ENCODE results near the gene KIAA1671. TPM values are rescaled to one million over a fixed set of nuclear protein-coding genes. Genes with fewer than 3 reads are reported as not detected.

The KIAA1671 gene
- total RNA-seq, 3 donors from 2014 or later, result 9.8 to 62.8 (median 36.4) TPM

DNA sequence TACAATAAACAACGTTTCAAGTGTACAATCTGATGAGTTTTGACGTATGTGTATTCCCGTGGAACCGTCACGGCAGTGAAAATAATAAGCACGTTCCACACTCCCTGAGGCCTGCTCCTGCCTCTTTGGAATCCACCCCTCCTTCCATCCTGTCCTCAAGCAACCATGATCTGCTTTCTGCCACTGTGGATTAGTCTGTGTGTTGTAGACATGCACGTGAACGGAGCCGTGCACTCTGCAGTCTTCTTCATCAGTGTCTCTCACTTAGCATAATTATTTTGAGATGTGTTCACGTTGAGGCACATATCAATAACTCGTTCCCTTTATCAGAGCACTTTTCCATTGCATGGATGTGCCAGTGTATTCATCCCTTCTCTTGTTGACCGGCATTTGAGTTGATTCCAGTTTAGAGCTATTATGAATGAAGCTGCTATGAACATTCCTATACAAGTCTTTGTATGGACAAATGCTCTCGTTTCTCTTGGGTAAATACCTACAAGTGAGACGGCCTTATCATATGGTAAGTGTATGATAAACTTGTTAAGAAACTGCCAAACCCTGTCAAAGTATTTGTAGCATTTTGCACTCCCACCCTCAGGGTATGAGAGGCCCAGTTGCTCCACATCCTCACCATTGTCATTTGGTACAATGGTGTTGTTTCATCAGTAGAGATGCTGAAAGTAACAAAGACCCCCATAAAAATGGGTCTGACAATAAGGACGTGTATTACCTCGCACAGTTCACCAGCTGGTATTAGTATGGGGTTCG lies 144.3 kb downstream of the KIAA1671 start:
- H3K9me3 ChIP-seq, result no peaks in the 10 kb centered on the region
- intact Hi-C loops (cut with DNase I; ENCODE audit: low total_unique reads), result no loop called here
- no peak overlapping the region for H3K4me3 ChIP-seq
- no peaks in the 10 kb centered on the region for H3K36me3 ChIP-seq
- no peak for DNase-seq (ENCODE audit: low spot score in 2 of 2)
- no peaks in the 10 kb centered on the region for H3K27me3 ChIP-seq
- TF ChIP-seq POLR2A (IDR thresholded peaks at IDR 0.05) (no peak), POLR2AphosphoS5 (IDR thresholded peaks at IDR 0.05) (no peak)
- TF ChIP-seq, protein P1, sequence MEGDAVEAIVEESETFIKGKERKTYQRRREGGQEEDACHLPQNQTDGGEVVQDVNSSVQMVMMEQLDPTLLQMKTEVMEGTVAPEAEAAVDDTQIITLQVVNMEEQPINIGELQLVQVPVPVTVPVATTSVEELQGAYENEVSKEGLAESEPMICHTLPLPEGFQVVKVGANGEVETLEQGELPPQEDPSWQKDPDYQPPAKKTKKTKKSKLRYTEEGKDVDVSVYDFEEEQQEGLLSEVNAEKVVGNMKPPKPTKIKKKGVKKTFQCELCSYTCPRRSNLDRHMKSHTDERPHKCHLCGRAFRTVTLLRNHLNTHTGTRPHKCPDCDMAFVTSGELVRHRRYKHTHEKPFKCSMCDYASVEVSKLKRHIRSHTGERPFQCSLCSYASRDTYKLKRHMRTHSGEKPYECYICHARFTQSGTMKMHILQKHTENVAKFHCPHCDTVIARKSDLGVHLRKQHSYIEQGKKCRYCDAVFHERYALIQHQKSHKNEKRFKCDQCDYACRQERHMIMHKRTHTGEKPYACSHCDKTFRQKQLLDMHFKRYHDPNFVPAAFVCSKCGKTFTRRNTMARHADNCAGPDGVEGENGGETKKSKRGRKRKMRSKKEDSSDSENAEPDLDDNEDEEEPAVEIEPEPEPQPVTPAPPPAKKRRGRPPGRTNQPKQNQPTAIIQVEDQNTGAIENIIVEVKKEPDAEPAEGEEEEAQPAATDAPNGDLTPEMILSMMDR (IDR thresholded peaks at IDR 0.05), result no peak
- no peaks in the 10 kb centered on the region for H3K4me1 ChIP-seq
- no peak overlapping the region for H3K27ac ChIP-seq

DNA sequence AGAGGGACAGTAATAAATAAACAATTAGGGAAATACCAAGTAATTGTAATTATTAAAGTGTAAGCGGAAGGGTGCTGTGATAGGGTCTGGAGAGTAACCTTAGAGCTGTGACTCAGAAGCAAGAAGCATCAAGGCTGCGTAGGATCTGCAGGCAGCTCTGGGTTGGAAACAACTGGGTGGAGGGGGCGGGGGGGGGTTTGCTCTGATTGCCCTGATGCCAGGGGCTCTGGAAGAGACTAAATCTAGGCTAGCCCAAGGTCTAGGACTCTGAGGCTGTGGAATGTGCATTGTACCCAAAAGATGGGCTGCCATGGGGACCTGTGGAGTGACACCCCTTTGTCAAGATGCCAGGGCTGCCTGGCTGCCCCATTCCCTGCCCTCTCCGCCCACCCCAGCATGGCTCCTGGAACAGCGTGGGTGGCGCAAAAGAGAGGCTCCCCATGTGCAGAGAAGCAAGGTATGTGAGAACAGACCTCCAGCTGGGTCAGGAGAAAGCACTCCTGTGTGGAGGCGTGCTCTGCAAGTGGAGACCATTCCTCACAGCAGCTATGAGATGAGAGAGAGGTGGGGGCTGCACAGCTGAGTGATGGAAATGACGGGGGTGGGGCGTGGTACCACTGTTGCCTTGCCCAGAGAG lies 146.0 kb downstream of the KIAA1671 start:
- DNase-seq (ENCODE audit: low spot score in 2 of 2), result no peak
- no peak overlapping the region for H3K27ac ChIP-seq

DNA sequence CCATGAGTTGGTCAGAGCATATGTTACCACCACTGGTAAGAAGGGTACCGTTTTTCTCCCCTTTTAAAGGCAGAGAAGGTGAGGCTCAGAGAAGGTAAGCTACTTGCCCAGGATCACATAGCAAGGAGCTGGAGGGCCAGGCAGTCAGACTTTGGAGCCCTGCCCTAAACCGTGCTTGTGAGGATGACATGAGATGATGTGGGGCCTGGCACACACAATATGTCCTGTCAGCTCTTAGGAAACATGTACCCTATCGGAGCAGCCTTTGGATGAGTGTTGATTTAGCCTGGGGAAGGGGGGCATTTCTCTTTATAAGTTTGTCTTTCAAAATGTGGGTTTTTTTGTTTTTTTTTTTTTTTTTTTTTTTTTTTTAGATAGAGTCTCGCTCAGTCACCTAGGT lies 146.7 kb downstream of the KIAA1671 start:
- Histone ChIP-seq H3K4me1 (no peaks in the 10 kb centered on the region), H3K4me3 (no peak overlapping the region), H3K9me3 (no peaks in the 10 kb centered on the region), H3K27ac (no peak overlapping the region), H3K36me3 (no peaks in the 10 kb centered on the region), H3K27me3 (no peaks in the 10 kb centered on the region)
- TF ChIP-seq POLR2A (IDR thresholded peaks at IDR 0.05) (no peak), POLR2AphosphoS5 (IDR thresholded peaks at IDR 0.05) (no peak)
- TF ChIP-seq, protein P1 (IDR thresholded peaks at IDR 0.05), result no peak
- no peak for DNase-seq (ENCODE audit: low spot score in 2 of 2)
- intact Hi-C loops (cut with DNase I; ENCODE audit: low total_unique reads), result no loop called here

More for the DNA sequence above, 146.0 kb downstream of the KIAA1671 start:
- Histone ChIP-seq H3K36me3 (no peaks in the 10 kb centered on the region), H3K4me1 (no peaks in the 10 kb centered on the region), H3K9me3 (no peaks in the 10 kb centered on the region), H3K27me3 (no peaks in the 10 kb centered on the region), H3K4me3 (no peak overlapping the region)
- intact Hi-C loops (cut with DNase I; ENCODE audit: low total_unique reads), result no loop called here
- TF ChIP-seq, protein P1 (IDR thresholded peaks at IDR 0.05), result no peak
- no peak for TF ChIP-seq POLR2AphosphoS5 (IDR thresholded peaks at IDR 0.05)
- TF ChIP-seq POLR2A (IDR thresholded peaks at IDR 0.05), result no peak

DNA sequence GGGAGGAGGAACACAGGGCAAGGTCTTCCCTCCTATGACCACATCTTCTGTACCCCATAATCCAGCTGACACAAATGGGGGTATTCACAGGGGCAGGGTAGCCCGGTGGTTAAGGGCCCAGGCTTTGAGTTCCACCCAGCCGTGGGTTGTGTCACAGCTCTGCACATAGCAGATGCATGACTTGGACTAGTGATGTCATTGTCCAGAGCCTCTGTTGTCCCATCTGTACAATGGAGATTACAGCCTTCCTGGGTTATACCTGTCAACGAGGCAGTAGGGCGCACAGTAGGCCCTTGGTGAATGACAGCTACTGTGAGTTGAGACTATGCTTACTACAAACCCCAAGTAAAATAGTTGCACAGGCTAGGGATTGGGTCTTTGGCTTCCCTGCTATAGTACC lies 147.9 kb downstream of the KIAA1671 start:
- H3K9me3 ChIP-seq, result no peaks in the 10 kb centered on the region
- no peak for DNase-seq (ENCODE audit: low spot score in 2 of 2)
- H3K4me1 ChIP-seq, result no peaks in the 10 kb centered on the region
- intact Hi-C loops (cut with DNase I; ENCODE audit: low total_unique reads), result no loop called here
- no peaks in the 10 kb centered on the region for H3K27me3 ChIP-seq
- TF ChIP-seq POLR2AphosphoS5 (IDR thresholded peaks at IDR 0.05), result no peak
- TF ChIP-seq, protein P1 (IDR thresholded peaks at IDR 0.05), result no peak
- TF ChIP-seq POLR2A (IDR thresholded peaks at IDR 0.05), result no peak
- no peak overlapping the region for H3K4me3 ChIP-seq
- H3K27ac ChIP-seq, result no peak overlapping the region
- no peaks in the 10 kb centered on the region for H3K36me3 ChIP-seq

DNA sequence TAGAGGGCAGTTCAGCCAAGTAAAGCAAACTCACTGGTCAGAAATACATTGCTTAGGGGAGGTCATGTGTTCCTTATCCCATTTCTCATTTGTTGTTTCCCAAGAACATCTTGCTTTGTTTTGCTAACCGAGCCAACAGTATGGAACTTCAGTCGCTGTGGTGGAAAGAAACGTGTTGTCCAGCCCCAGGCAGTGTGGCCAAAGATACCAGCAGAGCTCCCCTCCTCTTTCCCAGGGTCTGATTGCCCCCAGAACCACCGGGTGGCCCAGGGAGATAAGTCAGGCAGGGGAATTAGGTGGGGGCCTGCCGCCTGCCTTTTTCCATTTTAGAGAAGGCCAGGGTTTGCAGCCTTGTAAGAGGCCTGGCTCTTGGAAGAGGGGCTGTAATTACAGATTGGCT lies 148.4 kb downstream of the KIAA1671 start:
- TF ChIP-seq POLR2AphosphoS5 (IDR thresholded peaks at IDR 0.05), result no peak
- TF ChIP-seq, protein P1 (IDR thresholded peaks at IDR 0.05), result no peak
- no peak for TF ChIP-seq POLR2A (IDR thresholded peaks at IDR 0.05)
- H3K4me3 ChIP-seq, result no peak overlapping the region
- H3K36me3 ChIP-seq, result no peaks in the 10 kb centered on the region
- no peaks in the 10 kb centered on the region for H3K4me1 ChIP-seq
- H3K27ac ChIP-seq, result peak overlapping the region in 1 of 2 donors; percentile 25
- intact Hi-C loops (cut with DNase I; ENCODE audit: low total_unique reads), result no loop called here
- H3K27me3 ChIP-seq, result no peaks in the 10 kb centered on the region
- DNase-seq (ENCODE audit: low spot score in 2 of 2), result no peak
- H3K9me3 ChIP-seq, result no peaks in the 10 kb centered on the region

Measured in breast epithelium (tissue), 4 donors.